Choroid plexus epithelial cell (primary cell): ENCODE results near the gene KIRREL3.

Experiments
- DNase-seq: peaks from one replicate; pipeline ENCODE4 v3.0.0-alpha.2; 2010; ENCODE audit warnings: low read depth
- H3K4me3 ChIP-seq: 2 replicates; pipeline ENCODE4 v1.5.1; 2011; ENCODE audit warnings: low read depth, mild to moderate bottlenecking, control low read depth, low read length, moderate library complexity
- CTCF ChIP-seq: conservative IDR thresholded peaks from 2 replicates; pipeline ENCODE4 v1.5.1; 2011; ENCODE audit warnings: low read depth, mild to moderate bottlenecking, control low read depth, inconsistent platforms, low read length, moderate library complexity

The KIRREL3 gene

GRCh38 chr11:126948563-126948962, 52.0 kb downstream of the KIRREL3 start:
- DNase-seq: no peak
- TF ChIP-seq CTCF: no peak

GRCh38 chr11:126945319-126945718, 55.3 kb downstream of the KIRREL3 start:
- no peak overlapping the region for H3K4me3 ChIP-seq
- no peak for DNase-seq
- no peak for TF ChIP-seq CTCF

More at GRCh38 chr11:126948563-126948962, 52.0 kb downstream of the KIRREL3 start:
- no peak overlapping the region for H3K4me3 ChIP-seq

- no peak for TF ChIP-seq CTCF
- H3K4me3 ChIP-seq: no peak overlapping the region
- no peak for DNase-seq
These were observed 57.3 kb downstream of the KIRREL3 start for GRCh38 chr11:126943316-126943715.

- no peak for TF ChIP-seq CTCF
- no peak for DNase-seq
- no peak overlapping the region for H3K4me3 ChIP-seq
These were observed 58.4 kb downstream of the KIRREL3 start for GRCh38 chr11:126942146-126942545.

GRCh38 chr11:126939552-126939951, 61.0 kb downstream of the KIRREL3 start:
- no peak for TF ChIP-seq CTCF
- no peak for DNase-seq
- H3K4me3 ChIP-seq: no peak overlapping the region

- no peak overlapping the region for H3K4me3 ChIP-seq
- TF ChIP-seq CTCF: no peak
- DNase-seq: no peak
These were observed 61.9 kb downstream of the KIRREL3 start for GRCh38 chr11:126938718-126939117.

- DNase-seq: no peak
- no peak overlapping the region for H3K4me3 ChIP-seq
- TF ChIP-seq CTCF: no peak
These were observed 70.3 kb downstream of the KIRREL3 start for GRCh38 chr11:126930091-126930841.
